ENCODE measurements around the gene MYO6.

GRCh38 chr6:75933387-75933975 is 184.4 kb downstream of the MYO6 start:
- TF ChIP-seq CTCF (IDR thresholded peaks at IDR 0.05; ENCODE audit: low read length) (no peak), EZH2 (IDR thresholded peaks at IDR 0.05; ENCODE audit: borderline replicate concordance, low read length) (no peak)

All from OCI-LY1 (cell line).